Lung (tissue), 12 donors: ENCODE data around the gene HCN4. TPM values are rescaled to one million over a fixed set of nuclear protein-coding genes. Genes with fewer than 3 reads are reported as not detected.

ENCODE experiments used
- ATAC-seq: fragments of 200-7000 bp; cut with Tn5 transposase; one replicate; pipeline ENCODE4 v1.9.1; 2020; ENCODE audit warnings: moderate number of reproducible peaks; ENCODE audit not compliant: insufficient read depth, low FRiP score
- DNase-seq, 3 donors: peaks; one replicate each; pipeline ENCODE4 v3.0.0-alpha.2; 2013 to 2017
- H3K27ac ChIP-seq, 2 donors: one replicate each; pipeline ENCODE4 v1.5.1; 2013; ENCODE audit warnings: mild to moderate bottlenecking in 2 of 2, moderate library complexity in 2 of 2, control low read depth in 1 of 2, inconsistent platforms in 1 of 2, low read depth in 1 of 2, low read length in 1 of 2
- H3K27me3 ChIP-seq, 3 donors: one replicate each; pipeline ENCODE4 v1.5.1; 2013; ENCODE audit warnings: low read length in 2 of 3; ENCODE audit not compliant: control insufficient read depth in 3 of 3, insufficient read depth in 3 of 3
- H3K36me3 ChIP-seq, 4 donors: one replicate each; pipeline ENCODE4 v1.5.1; 2013; ENCODE audit warnings: low read length in 4 of 4, mild to moderate bottlenecking in 1 of 4, moderate library complexity in 1 of 4; ENCODE audit not compliant: control insufficient read depth in 4 of 4, insufficient read depth in 4 of 4
- H3K4me1 ChIP-seq, 5 donors: one replicate each; pipeline ENCODE4 v1.5.1; 2013; ENCODE audit warnings: low read length in 5 of 5, mild to moderate bottlenecking in 2 of 5, moderate library complexity in 1 of 5; ENCODE audit not compliant: control insufficient read depth in 5 of 5, insufficient read depth in 5 of 5
- H3K4me3 ChIP-seq: one replicate; pipeline ENCODE4 v1.5.1; 2013; ENCODE audit warnings: mild to moderate bottlenecking, control low read depth, moderate library complexity
- H3K9ac ChIP-seq, 2 donors: one replicate each; pipeline ENCODE4 v1.5.1; 2013; ENCODE audit warnings: low read length in 2 of 2, control low read depth in 1 of 2; ENCODE audit not compliant: insufficient read depth in 1 of 2
- H3K9me3 ChIP-seq, 4 donors: one replicate each; pipeline ENCODE4 v1.5.1; 2013; ENCODE audit warnings: low read length in 3 of 4, mild to moderate bottlenecking in 1 of 4, moderate library complexity in 1 of 4; ENCODE audit not compliant: control insufficient read depth in 4 of 4, insufficient read depth in 3 of 4
- CTCF ChIP-seq: IDR thresholded peaks from 2 replicates; pipeline ENCODE4 v1.5.1; 2012; ENCODE audit warnings: mild to moderate bottlenecking; ENCODE audit errors: control extremely low read depth, extremely low read depth
- WGBS, 2 donors: extraction: QIAGEN DNeasy Blood & Tissue Kit; methylation state at CpG; one replicate each; pipeline ENCODE4 v1.1.7; 2013; 5-methylcytosine and 5-hydroxymethylcytosine counted together
- polyA plus RNA-seq, 2 donors: library from polyadenylated mRNA; stranded (reverse); fragments of 200-250 nt; gene quantifications; one replicate each; pipeline ENCODE4 v1.2.1, GENCODE V29; 2013
- total RNA-seq, 2 donors: library from RNA; depleted of rRNA in 1 of 2; stranded (reverse); fragments of >200 nt in 1 of 2; gene quantifications; one replicate each; pipeline ENCODE4 v1.2.1, GENCODE V29; 2014 to 2021
- donor health status: control.
- donor health status: control.
- donor health status: Bipolar disorder and iron deficiency.
- donor health status: healthy.
- donor health status: DM: yes; HTN: yes; CAD: no.

HCN4 gene
- total and polyA plus RNA-seq, 4 donors: 0.06 to 1.0 (median 0.21) TPM

GRCh38 chr15:73340502-73341192 lies 28.1 kb downstream of the HCN4 start:
- Histone ChIP-seq H3K27me3 (peaks cover 0 to 2% (median 0%) of the 10 kb centered on the region in 3 donors), H3K27ac (no peak overlapping the region), H3K4me1 (peaks cover 0 to 4% (median 0%) of the 10 kb centered on the region in 5 donors), H3K9ac (no peak overlapping the region), H3K4me3 (no peak overlapping the region), H3K36me3 (no peaks in the 10 kb centered on the region), H3K9me3 (peaks cover 0 to 7% (median 0%) of the 10 kb centered on the region in 4 donors)
- DNase-seq (no peak), ATAC-seq (no peak)
- WGBS, 2 donors: 69 to 77% methylated on average over 9 of the region's 9 CpGs
- TF ChIP-seq CTCF: no peak

- H3K9me3 ChIP-seq: peaks cover 0 to 6% (median 0%) of the 10 kb centered on the region in 4 donors
- no peak for ATAC-seq
- DNase-seq: no peak
- H3K27ac ChIP-seq: no peak overlapping the region
- H3K4me3 ChIP-seq: no peak overlapping the region
- TF ChIP-seq CTCF: no peak
- peaks cover 0 to 3% (median 0%) of the 10 kb centered on the region in 5 donors for H3K4me1 ChIP-seq
- H3K27me3 ChIP-seq: peaks cover 0 to 2% (median 0%) of the 10 kb centered on the region in 3 donors
- H3K36me3 ChIP-seq: no peaks in the 10 kb centered on the region
- no peak overlapping the region for H3K9ac ChIP-seq
- 78 to 86% methylated on average over 9 of the region's 9 CpGs for WGBS, 2 donors
Measured at GRCh38 chr15:73338606-73339374, 30.0 kb downstream of the HCN4 start.

GRCh38 chr15:73338058-73338457 lies 30.7 kb downstream of the HCN4 start:
- Histone ChIP-seq H3K9me3 (peaks cover 0 to 2% (median 0%) of the 10 kb centered on the region in 4 donors), H3K27ac (no peak overlapping the region), H3K4me3 (no peak overlapping the region), H3K9ac (no peak overlapping the region), H3K4me1 (peaks cover 0 to 3% (median 0%) of the 10 kb centered on the region in 5 donors), H3K27me3 (no peaks in the 10 kb centered on the region), H3K36me3 (no peaks in the 10 kb centered on the region)
- no peak for TF ChIP-seq CTCF
- WGBS, 2 donors: 59 to 70% methylated on average over 6 of the region's 6 CpGs
- peak; percentile 1 to 22 (median 17) for DNase-seq
- ATAC-seq: no peak
